GM18519 (cell line): ENCODE measurements around the gene AMOTL1.
"Not testable (repeated sequence)": the region's sequence is repeated elsewhere in the genome, so short reads cannot be mapped to it uniquely, and the experiment has no call there.

Experiments used
- ATAC-seq: cut with Tn5 transposase; IDR thresholded peaks from one replicate; pipeline ENCODE4 v1.9.1; 2021; ENCODE audit warnings: mild to moderate bottlenecking, moderate library complexity; ENCODE audit not compliant: unreplicated experiment, low FRiP score

The AMOTL1 gene

DNA sequence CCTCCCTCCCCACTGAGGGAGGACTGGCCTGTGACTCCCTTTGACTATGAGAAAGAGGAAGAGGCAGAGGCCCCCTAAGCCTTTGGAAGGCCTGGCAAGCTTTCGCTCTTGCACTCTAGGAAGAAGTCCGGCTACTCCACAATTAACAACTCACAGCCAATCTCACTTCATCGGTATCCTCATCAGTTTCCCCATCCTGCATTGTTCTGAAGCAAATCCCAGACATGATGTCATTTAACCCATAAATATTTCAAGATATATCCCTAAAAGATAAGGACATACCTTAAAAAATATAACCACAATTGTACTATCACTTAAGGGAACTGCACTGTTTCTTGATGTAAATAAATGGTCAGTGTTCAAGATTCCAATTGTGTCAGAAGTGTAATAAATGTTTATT is 142.1 kb downstream of the AMOTL1 start:
- no peak for ATAC-seq

DNA sequence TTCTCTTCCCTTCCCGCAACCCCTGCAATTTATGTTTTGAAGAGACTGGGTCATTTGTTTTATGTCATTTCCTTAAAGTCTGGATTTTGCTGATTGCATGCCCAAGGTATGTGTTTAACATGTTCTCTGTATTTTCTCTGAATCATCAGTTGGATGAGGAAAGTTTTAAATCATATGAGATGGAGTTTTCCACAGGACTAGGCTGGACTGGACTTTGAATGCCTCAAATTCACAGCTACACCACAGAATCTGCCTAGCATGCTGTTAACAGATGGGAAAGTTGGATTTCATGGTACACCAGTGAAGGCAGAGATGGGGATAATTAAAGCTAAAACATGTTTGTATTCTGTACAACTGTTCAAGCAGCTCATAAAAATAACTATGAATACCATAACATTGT is 142.6 kb downstream of the AMOTL1 start:
- no peak for ATAC-seq

DNA sequence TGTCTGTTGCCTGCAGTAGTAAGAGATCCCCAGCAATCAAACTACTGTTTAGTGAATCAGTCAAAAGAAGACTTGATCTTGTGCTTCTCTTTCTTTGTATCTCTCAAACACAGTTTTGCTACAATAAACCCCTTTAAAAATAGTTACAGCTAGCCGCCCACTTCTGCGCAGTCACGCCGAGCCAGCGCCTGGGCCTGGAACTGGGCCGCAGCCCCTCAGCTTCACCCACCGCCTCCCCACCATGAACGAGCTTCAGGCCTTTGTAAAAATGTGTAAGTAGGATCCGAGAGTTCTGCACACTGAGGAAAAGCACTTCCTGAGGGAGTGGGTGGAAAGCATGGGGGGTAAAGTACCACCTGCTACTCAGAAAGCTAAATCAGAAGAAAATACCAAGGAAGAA is 144.7 kb downstream of the AMOTL1 start:
- no peak for ATAC-seq

DNA sequence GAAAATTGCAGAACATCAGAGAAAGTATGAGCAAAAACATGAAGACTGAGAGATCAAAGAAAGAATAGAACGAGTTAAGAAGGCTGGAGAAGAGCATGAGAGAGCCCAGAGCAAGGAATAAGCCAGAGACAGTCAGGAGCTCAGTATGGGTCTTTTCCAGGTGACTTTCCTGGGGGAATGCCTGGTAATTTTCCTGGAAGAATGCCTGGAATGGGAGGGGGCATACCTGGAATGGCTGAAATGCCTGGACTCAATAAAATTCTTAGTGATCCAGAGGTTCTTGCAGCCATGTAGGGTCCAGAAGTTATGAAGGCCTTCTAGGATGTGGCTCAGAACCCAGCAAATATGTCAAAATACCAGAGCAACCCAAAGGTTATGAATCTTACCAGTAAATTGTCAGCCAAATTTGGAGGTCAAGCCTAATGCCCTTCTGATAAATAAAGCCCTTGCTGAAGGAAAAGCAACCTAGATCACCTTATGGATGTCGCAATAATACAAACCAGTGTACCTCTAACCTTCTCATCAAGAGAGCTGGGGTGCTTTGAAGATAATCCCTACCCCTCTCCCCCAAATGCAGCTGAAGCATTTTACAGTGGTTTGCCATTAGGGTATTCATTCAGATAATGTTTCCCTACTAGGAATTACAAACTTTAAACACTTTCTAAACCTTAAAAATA is 145.7 kb downstream of the AMOTL1 start:
- not testable (repeated sequence) for ATAC-seq

DNA sequence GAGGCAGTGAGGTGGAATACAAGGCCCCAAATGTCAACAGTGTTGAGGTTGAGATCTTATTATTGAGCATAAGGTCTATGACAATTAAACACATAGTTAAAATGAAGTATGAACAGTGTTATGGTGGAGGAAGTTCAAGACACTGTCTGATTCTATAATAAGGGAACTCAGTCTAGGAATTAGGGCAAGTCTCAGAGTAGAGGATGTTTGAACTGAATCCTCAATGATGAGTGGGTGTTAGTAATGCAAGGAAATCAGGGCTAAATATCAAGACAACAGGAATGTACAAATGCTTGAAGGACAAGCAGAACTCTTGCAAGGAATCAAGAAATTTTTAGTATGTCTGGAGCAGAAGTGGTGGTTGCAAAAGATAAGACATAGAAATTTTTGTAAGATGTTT is 152.2 kb downstream of the AMOTL1 start:
- ATAC-seq, result no peak

DNA sequence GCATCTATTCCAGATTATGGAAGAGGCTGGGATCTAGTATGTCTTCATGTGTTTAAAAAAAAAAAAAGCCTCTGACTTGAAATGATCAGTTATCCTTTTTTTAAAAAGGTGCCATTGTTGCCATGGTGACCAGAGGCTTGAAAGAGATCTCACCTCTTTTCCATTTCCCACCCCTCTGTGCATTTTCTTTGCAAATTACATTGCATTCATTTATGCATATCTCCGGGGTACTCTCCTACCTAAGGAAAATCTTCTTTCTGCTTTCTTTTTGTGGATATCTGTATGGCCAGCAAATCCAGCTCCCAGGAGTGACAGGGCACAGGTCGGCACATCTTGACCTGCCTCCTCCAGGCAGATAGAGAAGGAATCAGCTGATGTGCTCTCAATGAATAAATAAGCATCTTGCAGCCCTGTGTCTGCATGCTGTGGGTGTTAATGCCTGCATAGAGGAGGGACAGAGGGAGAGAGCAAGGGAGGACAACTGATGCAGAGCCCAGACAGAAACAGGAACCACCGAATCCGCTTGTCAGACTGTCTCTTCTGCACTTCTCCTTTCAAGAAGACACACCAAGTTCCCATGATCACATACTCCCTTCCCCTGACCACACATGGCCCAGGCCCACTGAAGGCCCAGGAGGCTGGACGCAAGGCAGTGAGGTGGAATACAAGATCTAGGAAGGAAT is 154.3 kb downstream of the AMOTL1 start:
- no peak for ATAC-seq

DNA sequence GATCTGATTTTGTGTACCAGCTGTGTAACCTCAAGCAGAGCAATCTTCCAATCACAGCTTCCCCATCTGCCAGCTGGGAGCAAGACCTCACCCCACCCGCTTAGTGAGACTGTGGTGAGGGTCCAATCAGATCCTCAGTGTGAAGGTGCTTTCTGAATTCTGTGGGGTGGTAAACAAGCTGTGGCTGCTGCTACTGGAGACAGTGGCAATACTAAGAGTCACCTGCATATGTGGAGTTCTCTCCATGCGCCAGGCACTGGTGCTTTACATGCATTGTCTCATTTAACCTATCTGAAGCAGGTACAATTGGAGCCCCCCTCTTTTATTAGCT is 154.8 kb downstream of the AMOTL1 start:
- ATAC-seq, result no peak

DNA sequence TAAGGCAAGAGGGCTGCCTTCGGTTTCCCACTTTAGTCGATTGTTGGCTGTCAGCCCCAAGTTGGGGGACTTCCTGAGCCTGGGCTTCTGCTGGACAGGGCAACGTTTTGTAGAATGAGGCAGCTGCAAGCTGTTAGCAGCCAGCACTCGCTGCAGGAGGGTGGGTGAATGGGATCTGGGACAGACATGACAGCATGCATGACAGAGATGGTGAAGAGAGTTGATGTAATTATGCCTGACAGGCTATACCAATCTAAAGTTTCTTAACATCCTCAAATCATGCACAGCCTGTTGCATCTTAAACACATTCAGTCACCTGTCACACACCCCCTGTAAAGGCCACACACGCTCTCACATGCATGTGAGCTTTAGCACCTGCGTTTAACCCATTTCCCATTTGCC is 156.0 kb downstream of the AMOTL1 start:
- no peak for ATAC-seq

DNA sequence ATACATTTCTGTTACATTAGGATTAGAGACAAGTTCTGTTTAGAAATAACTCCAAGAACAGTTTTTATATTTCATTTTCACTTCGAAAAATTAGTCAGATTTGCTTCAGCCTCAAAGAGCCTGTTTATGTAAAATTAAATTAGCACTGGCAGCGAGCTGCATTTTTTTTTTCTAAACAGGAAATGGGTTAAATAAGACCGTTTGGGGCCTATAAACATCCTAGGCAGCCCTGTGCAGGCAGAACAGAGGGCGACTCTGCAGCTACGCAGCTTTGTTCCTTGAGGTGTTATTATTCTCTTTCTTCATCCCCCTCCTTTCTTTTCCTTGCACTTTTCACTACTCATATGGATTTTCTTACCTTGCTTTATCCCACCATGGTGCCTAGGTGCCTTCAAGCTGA is 156.5 kb downstream of the AMOTL1 start:
- no peak for ATAC-seq

DNA sequence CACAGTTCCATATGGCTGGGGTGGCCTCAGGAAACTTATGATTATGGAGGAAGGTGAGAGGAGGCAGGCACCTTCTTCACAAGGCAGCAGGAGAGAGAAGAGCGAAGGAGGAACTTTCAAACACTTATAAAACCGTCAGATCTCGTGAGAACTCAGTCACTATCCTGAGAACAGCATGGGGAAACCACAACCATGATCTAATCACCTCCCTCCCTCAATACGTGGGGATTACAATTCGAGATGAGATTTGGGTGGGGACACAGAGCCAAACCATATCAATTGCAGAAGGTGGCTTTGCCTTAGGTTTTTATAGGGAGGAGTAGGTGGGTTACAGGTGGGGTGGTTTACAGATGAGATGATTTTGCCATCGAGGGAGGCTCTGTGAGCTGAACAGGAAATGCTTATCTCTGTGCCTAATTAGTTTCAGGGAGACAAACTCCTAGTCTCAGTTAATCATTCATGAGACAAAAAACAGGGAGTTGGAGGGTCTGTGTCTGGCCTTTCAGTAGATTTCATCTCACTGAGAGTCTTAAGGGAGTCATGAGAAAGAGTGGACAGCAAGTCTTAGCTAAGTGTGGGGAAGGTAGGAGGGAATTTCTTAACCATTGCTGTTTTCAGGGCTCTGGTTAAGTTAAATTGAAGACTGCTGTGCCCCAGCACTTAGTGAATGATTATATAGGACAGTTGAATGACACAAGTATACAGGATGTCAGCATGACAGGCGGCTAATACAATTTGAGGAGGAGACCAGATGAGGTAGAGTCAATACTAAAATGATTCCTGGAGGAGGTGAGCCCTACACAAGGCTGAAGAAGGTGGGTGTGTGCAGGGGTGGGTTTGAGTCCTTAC is 157.5 kb downstream of the AMOTL1 start:
- no peak for ATAC-seq

DNA sequence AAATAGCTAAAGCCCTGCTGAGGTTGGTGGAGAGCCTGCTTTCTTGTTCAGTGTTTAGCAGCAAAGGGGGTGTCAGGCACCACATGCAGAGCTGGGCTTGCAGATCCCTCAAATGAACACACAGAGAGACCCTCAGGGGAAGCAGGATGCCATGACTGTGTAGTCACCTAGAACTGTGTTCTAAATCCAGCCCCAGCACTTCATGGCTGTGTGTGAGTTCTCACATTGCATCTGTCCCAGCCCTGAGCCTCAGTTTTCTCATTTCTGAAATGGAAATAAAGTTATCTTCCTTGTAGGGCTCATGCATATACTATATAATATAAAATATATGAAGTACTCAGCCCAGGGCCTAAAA is 158.1 kb downstream of the AMOTL1 start:
- no peak for ATAC-seq
